CD4-positive, alpha-beta T cell treated with Interleukin-10 for 1 hour (primary cell): ENCODE measurements around the gene KCNC3.

Experiments
- DNase-seq: peaks from one replicate; pipeline ENCODE4 v3.0.0-alpha.2; 2020

KCNC3 gene

GRCh38 chr19:50309396-50310125, 19.6 kb downstream of the KCNC3 start:
- DNase-seq, result no peak

- no peak for DNase-seq
These were observed 20.2 kb downstream of the KCNC3 start for GRCh38 chr19:50308991-50309390.

GRCh38 chr19:50303558-50303957, 25.6 kb downstream of the KCNC3 start:
- no peak for DNase-seq

- no peak for DNase-seq
These were observed 27.6 kb downstream of the KCNC3 start for GRCh38 chr19:50301607-50301971.

- no peak for DNase-seq
These were observed 28.2 kb downstream of the KCNC3 start for GRCh38 chr19:50300814-50301606.

- no peak for DNase-seq
These were observed 29.1 kb downstream of the KCNC3 start for GRCh38 chr19:50300051-50300450.

- no peak for DNase-seq
These were observed 35.7 kb downstream of the KCNC3 start for GRCh38 chr19:50293263-50294004.

- DNase-seq, result no peak
These were observed 36.9 kb downstream of the KCNC3 start for GRCh38 chr19:50292216-50292827.

- no peak for DNase-seq
These were observed 38.4 kb downstream of the KCNC3 start for GRCh38 chr19:50290775-50291174.

- no peak for DNase-seq
These were observed 39.2 kb downstream of the KCNC3 start for GRCh38 chr19:50290011-50290410.

- no peak for DNase-seq
These were observed 40.2 kb downstream of the KCNC3 start for GRCh38 chr19:50288954-50289353.

- no peak for DNase-seq
These were observed 41.8 kb downstream of the KCNC3 start for GRCh38 chr19:50287331-50287730.

- DNase-seq, result no peak
These were observed 42.7 kb downstream of the KCNC3 start for GRCh38 chr19:50286443-50286842.

- no peak for DNase-seq
These were observed 43.3 kb downstream of the KCNC3 start for GRCh38 chr19:50285833-50286232.

- no peak for DNase-seq
These were observed 47.7 kb downstream of the KCNC3 start for GRCh38 chr19:50281491-50281890.

- no peak for DNase-seq
These were observed 48.2 kb downstream of the KCNC3 start for GRCh38 chr19:50280983-50281382.

- DNase-seq, result no peak
These were observed 49.1 kb downstream of the KCNC3 start for GRCh38 chr19:50280074-50280473.

GRCh38 chr19:50277966-50278580, 51.1 kb downstream of the KCNC3 start:
- DNase-seq, result no peak

GRCh38 chr19:50276370-50277063, 52.7 kb downstream of the KCNC3 start:
- no peak for DNase-seq

GRCh38 chr19:50275577-50276368, 53.4 kb downstream of the KCNC3 start:
- no peak for DNase-seq

GRCh38 chr19:50273821-50274220, 55.4 kb downstream of the KCNC3 start:
- DNase-seq, result no peak
